Measurements from ENCODE around the gene MYO1D.

MYO1D gene

DNA sequence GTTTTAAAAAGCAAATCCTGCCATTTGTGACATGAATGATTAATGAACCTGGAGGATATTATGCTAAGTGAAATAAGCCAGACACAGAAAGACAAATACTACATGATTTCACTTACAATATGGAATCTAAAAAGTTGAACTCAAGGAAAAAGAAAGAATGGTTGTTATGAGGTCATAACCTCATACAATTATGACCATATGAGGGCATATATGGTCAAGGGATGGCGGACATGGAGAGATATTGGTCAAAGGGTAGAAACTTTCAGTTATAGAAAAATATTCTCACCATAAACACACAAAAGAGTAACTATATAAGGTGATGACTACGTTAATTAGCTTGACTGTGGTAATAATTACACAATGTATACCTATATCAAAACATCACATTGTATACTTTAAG, 56.5 kb downstream of the MYO1D start:
- no peak overlapping the region for H3K4me3 ChIP-seq (ENCODE audit: low read depth, low read length)
- DNase-seq (ENCODE audit: low read depth), result no peak
- TF ChIP-seq CTCF (IDR thresholded peaks at IDR 0.05; ENCODE audit: low read depth, low read length, missing control alignments), result no peak

GRCh38 chr17:32819787-32820186, 57.1 kb downstream of the MYO1D start:
- TF ChIP-seq CTCF (IDR thresholded peaks at IDR 0.05; ENCODE audit: low read depth, low read length, missing control alignments), result no peak
- no peak for DNase-seq (ENCODE audit: low read depth)
- H3K4me3 ChIP-seq (ENCODE audit: low read depth, low read length), result no peak overlapping the region

GRCh38 chr17:32819035-32819434, 57.9 kb downstream of the MYO1D start:
- no peak overlapping the region for H3K4me3 ChIP-seq (ENCODE audit: low read depth, low read length)
- no peak for TF ChIP-seq CTCF (IDR thresholded peaks at IDR 0.05; ENCODE audit: low read depth, low read length, missing control alignments)
- no peak for DNase-seq (ENCODE audit: low read depth)

GRCh38 chr17:32815460-32815859, 61.5 kb downstream of the MYO1D start:
- TF ChIP-seq CTCF (IDR thresholded peaks at IDR 0.05; ENCODE audit: low read depth, low read length, missing control alignments), result no peak
- no peak overlapping the region for H3K4me3 ChIP-seq (ENCODE audit: low read depth, low read length)
- DNase-seq (ENCODE audit: low read depth), result no peak

DNA sequence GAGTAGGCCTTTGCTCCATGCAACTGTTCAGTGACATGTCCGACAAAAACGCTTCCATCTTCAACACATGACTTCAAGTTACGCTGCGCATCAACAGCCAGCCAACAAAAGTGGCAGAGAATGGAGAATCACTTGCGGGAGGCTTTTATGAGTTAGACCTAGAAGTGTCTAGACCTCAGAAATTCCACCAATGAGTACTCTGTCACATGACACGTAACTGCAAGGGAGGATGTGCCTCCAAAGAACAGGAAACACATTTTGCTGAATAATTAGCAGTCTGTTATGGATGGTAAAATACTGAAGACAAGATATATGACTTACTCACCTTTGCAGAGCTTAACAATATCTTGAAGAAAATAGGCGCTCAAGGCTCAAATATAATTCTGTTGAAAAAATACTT, 62.1 kb downstream of the MYO1D start:
- DNase-seq (ENCODE audit: low read depth), result no peak
- TF ChIP-seq CTCF (IDR thresholded peaks at IDR 0.05; ENCODE audit: low read depth, low read length, missing control alignments), result no peak

GRCh38 chr17:32813021-32813420, 63.9 kb downstream of the MYO1D start:
- DNase-seq (ENCODE audit: low read depth), result no peak
- no peak overlapping the region for H3K4me3 ChIP-seq (ENCODE audit: low read depth, low read length)
- no peak for TF ChIP-seq CTCF (IDR thresholded peaks at IDR 0.05; ENCODE audit: low read depth, low read length, missing control alignments)

More for the DNA sequence above, 62.1 kb downstream of the MYO1D start:
- H3K4me3 ChIP-seq (ENCODE audit: low read depth, low read length), result no peak overlapping the region

- no peak overlapping the region for H3K4me3 ChIP-seq (ENCODE audit: low read depth, low read length)
- DNase-seq (ENCODE audit: low read depth), result no peak
- TF ChIP-seq CTCF (IDR thresholded peaks at IDR 0.05; ENCODE audit: low read depth, low read length, missing control alignments), result no peak
These were observed 66.2 kb downstream of the MYO1D start for GRCh38 chr17:32810690-32811089.

Measured in GM12864 (cell line).